GM18867 (cell line): ENCODE data around the gene SUCO.
A peak's percentile ranks its signal among the peaks of the same experiment; 100 is the strongest.

Experiments
- ATAC-seq: cut with Tn5 transposase; IDR thresholded peaks from one replicate; pipeline ENCODE4 v1.9.1; 2021; ENCODE audit warnings: mild to moderate bottlenecking, moderate library complexity; ENCODE audit not compliant: unreplicated experiment

Gene SUCO

GRCh38 chr1:172641492-172641891, 108.5 kb downstream of the SUCO start:
- no peak for ATAC-seq

GRCh38 chr1:172642970-172643369, 110.0 kb downstream of the SUCO start:
- no peak for ATAC-seq

GRCh38 chr1:172646653-172647052, 113.7 kb downstream of the SUCO start:
- ATAC-seq, result no peak

GRCh38 chr1:172647110-172647564, 114.2 kb downstream of the SUCO start:
- ATAC-seq, result no peak

- no peak for ATAC-seq
Measured at GRCh38 chr1:172647987-172648386, 115.0 kb downstream of the SUCO start.

GRCh38 chr1:172650474-172651193, 117.7 kb downstream of the SUCO start:
- ATAC-seq, result no peak

GRCh38 chr1:172653015-172653709, 120.2 kb downstream of the SUCO start:
- no peak for ATAC-seq

- ATAC-seq, result no peak
Measured at GRCh38 chr1:172654535-172654934, 121.6 kb downstream of the SUCO start.

GRCh38 chr1:172656576-172656975, 123.6 kb downstream of the SUCO start:
- ATAC-seq, result no peak

- no peak for ATAC-seq
Measured at GRCh38 chr1:172657586-172657985, 124.6 kb downstream of the SUCO start.

GRCh38 chr1:172658871-172659453, 126.0 kb downstream of the SUCO start, which contains the start of gene FASLG:
Gene FASLG, plus strand, starts transcription at chr1:172659103. Its CDS starts 99 bp downstream, at chr1:172659202.
- peak; percentile 41 for ATAC-seq

- no peak for ATAC-seq
Measured at GRCh38 chr1:172661107-172661506, 128.2 kb downstream of the SUCO start.
